ENCODE data around the gene NKD2. TPM values are rescaled to one million over a fixed set of nuclear protein-coding genes. Genes with fewer than 3 reads are reported as not detected.

The NKD2 gene
- polyA plus RNA-seq, 1 of the 3 experiments (the other 2 are of a cell fraction): not detected

DNA sequence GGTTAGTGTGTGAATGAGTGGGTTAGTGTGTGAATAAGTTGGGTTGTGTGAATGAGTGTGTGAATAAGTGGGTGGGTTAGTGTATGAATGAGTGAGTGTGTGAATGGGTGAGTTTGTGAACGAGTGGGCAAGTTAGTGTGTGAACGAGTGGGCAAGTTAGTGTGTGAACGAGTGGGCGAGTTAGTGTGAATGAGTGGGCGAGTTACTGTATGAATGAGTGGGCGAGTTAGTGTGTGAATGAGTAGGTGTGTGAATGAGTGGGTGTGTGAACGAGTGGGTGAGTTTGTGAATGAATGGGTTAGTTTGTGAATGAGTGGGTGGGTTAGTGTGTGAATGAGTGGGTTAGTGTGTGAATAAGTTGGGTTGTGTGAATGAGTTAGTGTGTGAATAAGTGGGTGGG is 34.7 kb downstream of the NKD2 start:
- no peak overlapping the region for H3K9ac ChIP-seq
- POLR2A ChIA-PET: no interaction called here
- no peaks in the 10 kb centered on the region for H3K9me3 ChIP-seq
- no peaks in the 10 kb centered on the region for H3F3A ChIP-seq (replicated peaks; ENCODE audit: insufficient read depth)
- H3K4me3 ChIP-seq (ENCODE audit: low read depth in 2 of 2, low read length in 1 of 2): no peak overlapping the region
- H3K27ac ChIP-seq (ENCODE audit: low read depth in 2 of 2, low read length in 1 of 2): no peak overlapping the region
- H2AFZ ChIP-seq (ENCODE audit: low read depth): no peak overlapping the region
- H3K9me2 ChIP-seq: no peaks in the 10 kb centered on the region
- DNase-seq: no peak
- CTCF ChIA-PET: no interaction called here
- no peaks in the 10 kb centered on the region for H3K4me1 ChIP-seq (ENCODE audit: control insufficient read depth in 1 of 2, insufficient read depth in 2 of 2, low read depth in 1 of 2, low read length in 1 of 2)
- no peak overlapping the region for H3K4me2 ChIP-seq
- WGBS (ENCODE audit: low lambda C conversion rate): 36% methylated on average over 7 of the region's 7 CpGs
- no peaks in the 10 kb centered on the region for H3K27me3 ChIP-seq (ENCODE audit: insufficient read depth)
- no peak for TF ChIP-seq MEF2A (IDR thresholded peaks at IDR 0.05; ENCODE audit: borderline replicate concordance, low read depth)
- TF ChIP-seq EP300 (IDR thresholded peaks at IDR 0.05; ENCODE audit: borderline replicate concordance in 1 of 2, low read depth in 1 of 2, low read length in 1 of 2): no peak
- TF ChIP-seq GATA2 (CRISPR knock-in tag; IDR thresholded peaks at IDR 0.05): no peak
- no peak for TF ChIP-seq TAF1 (IDR thresholded peaks at IDR 0.05; ENCODE audit: borderline replicate concordance, low read depth, low read length)
- TF ChIP-seq RAD21 (IDR thresholded peaks at IDR 0.05; ENCODE audit: low read length): no peak
- TF ChIP-seq ELF1 (IDR thresholded peaks at IDR 0.05): no peak
- TF ChIP-seq, protein P1, sequence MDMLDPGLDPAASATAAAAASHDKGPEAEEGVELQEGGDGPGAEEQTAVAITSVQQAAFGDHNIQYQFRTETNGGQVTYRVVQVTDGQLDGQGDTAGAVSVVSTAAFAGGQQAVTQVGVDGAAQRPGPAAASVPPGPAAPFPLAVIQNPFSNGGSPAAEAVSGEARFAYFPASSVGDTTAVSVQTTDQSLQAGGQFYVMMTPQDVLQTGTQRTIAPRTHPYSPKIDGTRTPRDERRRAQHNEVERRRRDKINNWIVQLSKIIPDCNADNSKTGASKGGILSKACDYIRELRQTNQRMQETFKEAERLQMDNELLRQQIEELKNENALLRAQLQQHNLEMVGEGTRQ (IDR thresholded peaks at IDR 0.05; ENCODE audit: borderline replicate concordance, low read depth, low read length): no peak
- no peak for TF ChIP-seq FOSL2 (IDR thresholded peaks at IDR 0.05; ENCODE audit: borderline replicate concordance, low read depth)
- no peak for TF ChIP-seq SMC3 (IDR thresholded peaks at IDR 0.05; ENCODE audit: low read depth, low read length)
- TF ChIP-seq, protein P2, sequence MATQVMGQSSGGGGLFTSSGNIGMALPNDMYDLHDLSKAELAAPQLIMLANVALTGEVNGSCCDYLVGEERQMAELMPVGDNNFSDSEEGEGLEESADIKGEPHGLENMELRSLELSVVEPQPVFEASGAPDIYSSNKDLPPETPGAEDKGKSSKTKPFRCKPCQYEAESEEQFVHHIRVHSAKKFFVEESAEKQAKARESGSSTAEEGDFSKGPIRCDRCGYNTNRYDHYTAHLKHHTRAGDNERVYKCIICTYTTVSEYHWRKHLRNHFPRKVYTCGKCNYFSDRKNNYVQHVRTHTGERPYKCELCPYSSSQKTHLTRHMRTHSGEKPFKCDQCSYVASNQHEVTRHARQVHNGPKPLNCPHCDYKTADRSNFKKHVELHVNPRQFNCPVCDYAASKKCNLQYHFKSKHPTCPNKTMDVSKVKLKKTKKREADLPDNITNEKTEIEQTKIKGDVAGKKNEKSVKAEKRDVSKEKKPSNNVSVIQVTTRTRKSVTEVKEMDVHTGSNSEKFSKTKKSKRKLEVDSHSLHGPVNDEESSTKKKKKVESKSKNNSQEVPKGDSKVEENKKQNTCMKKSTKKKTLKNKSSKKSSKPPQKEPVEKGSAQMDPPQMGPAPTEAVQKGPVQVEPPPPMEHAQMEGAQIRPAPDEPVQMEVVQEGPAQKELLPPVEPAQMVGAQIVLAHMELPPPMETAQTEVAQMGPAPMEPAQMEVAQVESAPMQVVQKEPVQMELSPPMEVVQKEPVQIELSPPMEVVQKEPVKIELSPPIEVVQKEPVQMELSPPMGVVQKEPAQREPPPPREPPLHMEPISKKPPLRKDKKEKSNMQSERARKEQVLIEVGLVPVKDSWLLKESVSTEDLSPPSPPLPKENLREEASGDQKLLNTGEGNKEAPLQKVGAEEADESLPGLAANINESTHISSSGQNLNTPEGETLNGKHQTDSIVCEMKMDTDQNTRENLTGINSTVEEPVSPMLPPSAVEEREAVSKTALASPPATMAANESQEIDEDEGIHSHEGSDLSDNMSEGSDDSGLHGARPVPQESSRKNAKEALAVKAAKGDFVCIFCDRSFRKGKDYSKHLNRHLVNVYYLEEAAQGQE (IDR thresholded peaks at IDR 0.05; ENCODE audit: low read depth, low read length): no peak
- TF ChIP-seq, protein P3, sequence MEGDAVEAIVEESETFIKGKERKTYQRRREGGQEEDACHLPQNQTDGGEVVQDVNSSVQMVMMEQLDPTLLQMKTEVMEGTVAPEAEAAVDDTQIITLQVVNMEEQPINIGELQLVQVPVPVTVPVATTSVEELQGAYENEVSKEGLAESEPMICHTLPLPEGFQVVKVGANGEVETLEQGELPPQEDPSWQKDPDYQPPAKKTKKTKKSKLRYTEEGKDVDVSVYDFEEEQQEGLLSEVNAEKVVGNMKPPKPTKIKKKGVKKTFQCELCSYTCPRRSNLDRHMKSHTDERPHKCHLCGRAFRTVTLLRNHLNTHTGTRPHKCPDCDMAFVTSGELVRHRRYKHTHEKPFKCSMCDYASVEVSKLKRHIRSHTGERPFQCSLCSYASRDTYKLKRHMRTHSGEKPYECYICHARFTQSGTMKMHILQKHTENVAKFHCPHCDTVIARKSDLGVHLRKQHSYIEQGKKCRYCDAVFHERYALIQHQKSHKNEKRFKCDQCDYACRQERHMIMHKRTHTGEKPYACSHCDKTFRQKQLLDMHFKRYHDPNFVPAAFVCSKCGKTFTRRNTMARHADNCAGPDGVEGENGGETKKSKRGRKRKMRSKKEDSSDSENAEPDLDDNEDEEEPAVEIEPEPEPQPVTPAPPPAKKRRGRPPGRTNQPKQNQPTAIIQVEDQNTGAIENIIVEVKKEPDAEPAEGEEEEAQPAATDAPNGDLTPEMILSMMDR (IDR thresholded peaks at IDR 0.05): no peak
- TF ChIP-seq FOXM1 (IDR thresholded peaks at IDR 0.05; ENCODE audit: low read depth): no peak
- TF ChIP-seq RXRA (IDR thresholded peaks at IDR 0.05; ENCODE audit: borderline replicate concordance, low read depth): no peak
- no peak for TF ChIP-seq TEAD4 (IDR thresholded peaks at IDR 0.05; ENCODE audit: borderline replicate concordance, insufficient read depth)
- TF ChIP-seq, protein P4, sequence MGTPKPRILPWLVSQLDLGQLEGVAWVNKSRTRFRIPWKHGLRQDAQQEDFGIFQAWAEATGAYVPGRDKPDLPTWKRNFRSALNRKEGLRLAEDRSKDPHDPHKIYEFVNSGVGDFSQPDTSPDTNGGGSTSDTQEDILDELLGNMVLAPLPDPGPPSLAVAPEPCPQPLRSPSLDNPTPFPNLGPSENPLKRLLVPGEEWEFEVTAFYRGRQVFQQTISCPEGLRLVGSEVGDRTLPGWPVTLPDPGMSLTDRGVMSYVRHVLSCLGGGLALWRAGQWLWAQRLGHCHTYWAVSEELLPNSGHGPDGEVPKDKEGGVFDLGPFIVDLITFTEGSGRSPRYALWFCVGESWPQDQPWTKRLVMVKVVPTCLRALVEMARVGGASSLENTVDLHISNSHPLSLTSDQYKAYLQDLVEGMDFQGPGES (IDR thresholded peaks at IDR 0.05; ENCODE audit: low read depth, low read length): no peak
- TF ChIP-seq MXI1 (IDR thresholded peaks at IDR 0.05; ENCODE audit: low read depth, low read length): no peak
- TF ChIP-seq POLR2AphosphoS5 (IDR thresholded peaks at IDR 0.05; ENCODE audit: low read depth, low read length): no peak
- no peaks in the 10 kb centered on the region for H3K79me2 ChIP-seq (ENCODE audit: insufficient read depth)
- no peaks in the 10 kb centered on the region for H4K20me1 ChIP-seq (ENCODE audit: insufficient read depth)
- H3K36me3 ChIP-seq (replicated peaks in 1 of 2; ENCODE audit: control insufficient read depth in 1 of 2, insufficient read depth in 2 of 2, low read length in 1 of 2): no peaks in the 10 kb centered on the region
